Loucy (cell line): ENCODE results near the gene PROK1.

Experiments used
- H2AFZ ChIP-seq: fragments of 200-600 bp; sonication (generic); 2 replicates; pipeline ENCODE4 v1.6.0; 2016; ENCODE audit warnings: antibody characterized with exemption, mild to moderate bottlenecking, low read length, moderate library complexity
- H3F3A ChIP-seq: fragments of 200-600 bp; 2 replicates; pipeline ENCODE4 v1.6.0; 2016; ENCODE audit warnings: antibody characterized with exemption, low read depth, mild to moderate bottlenecking
- H3K27me3 ChIP-seq: fragments of 200-600 bp; sonication (generic); 2 replicates; pipeline ENCODE4 v1.6.1; 2014; ENCODE audit warnings: low read length, mild to moderate bottlenecking; ENCODE audit not compliant: insufficient read depth, poor library complexity, severe bottlenecking
- H3K36me3 ChIP-seq: fragments of 200-600 bp; sonication (generic); 2 replicates; pipeline ENCODE4 v1.6.1; 2016; ENCODE audit warnings: low read length; ENCODE audit not compliant: insufficient read depth
- H3K4me1 ChIP-seq: fragments of 200-600 bp; sonication (generic); 2 replicates; pipeline ENCODE4 v1.5.1; 2014; ENCODE audit warnings: low read length, mild to moderate bottlenecking; ENCODE audit not compliant: insufficient read depth, poor library complexity, severe bottlenecking
- H3K4me2 ChIP-seq: fragments of 200-600 bp; sonication (generic); 2 replicates; pipeline ENCODE4 v1.6.0; 2014; ENCODE audit warnings: antibody characterized with exemption, low read length, low read depth, mild to moderate bottlenecking; ENCODE audit not compliant: poor library complexity, severe bottlenecking
- H3K4me3 ChIP-seq: fragments of 200-600 bp; sonication (generic); 2 replicates; pipeline ENCODE4 v1.5.1; 2014; ENCODE audit warnings: low read length, mild to moderate bottlenecking, mixed read lengths; ENCODE audit not compliant: poor library complexity, severe bottlenecking
- H3K79me2 ChIP-seq: fragments of 200-600 bp; sonication (generic); 2 replicates; pipeline ENCODE4 v1.6.1; 2014; ENCODE audit warnings: low read length; ENCODE audit not compliant: insufficient read depth
- H3K9ac ChIP-seq: fragments of 200-600 bp; sonication (generic); 2 replicates; pipeline ENCODE4 v1.6.0; 2014; ENCODE audit warnings: mild to moderate bottlenecking, low read depth, low read length, moderate library complexity; ENCODE audit not compliant: poor library complexity, severe bottlenecking
- H3K9me2 ChIP-seq: fragments of 200-600 bp; sonication (generic); replicated peaks from 2 replicates; pipeline ENCODE4 v1.6.1; 2016; ENCODE audit warnings: low read depth, low read length, mixed read lengths
- H3K9me3 ChIP-seq: fragments of 200-600 bp; sonication (generic); 2 replicates; pipeline ENCODE4 v1.6.1; 2014; ENCODE audit warnings: mild to moderate bottlenecking, antibody characterized with exemption, low read length, low read depth; ENCODE audit not compliant: insufficient read depth
- H4K20me1 ChIP-seq: fragments of 200-600 bp; sonication (generic); 2 replicates; pipeline ENCODE4 v1.6.0; 2014; ENCODE audit warnings: antibody characterized with exemption, low read length, mild to moderate bottlenecking; ENCODE audit not compliant: insufficient read depth, poor library complexity, severe bottlenecking
- EZH2phosphoT487 ChIP-seq: fragments of 200-600 bp; IDR thresholded peaks from 2 replicates; pipeline ENCODE4 v1.6.1; 2018; ENCODE audit warnings: antibody characterized with exemption, mild to moderate bottlenecking, moderate library complexity, borderline replicate concordance
- TF ChIP-seq, protein P1 (sequence below): fragments of 200-600 bp; sonication (generic); conservative IDR thresholded peaks from 2 replicates; pipeline ENCODE4 v1.5.1; 2014; ENCODE audit warnings: mild to moderate bottlenecking, antibody characterized with exemption, low read length

PROK1 gene

DNA sequence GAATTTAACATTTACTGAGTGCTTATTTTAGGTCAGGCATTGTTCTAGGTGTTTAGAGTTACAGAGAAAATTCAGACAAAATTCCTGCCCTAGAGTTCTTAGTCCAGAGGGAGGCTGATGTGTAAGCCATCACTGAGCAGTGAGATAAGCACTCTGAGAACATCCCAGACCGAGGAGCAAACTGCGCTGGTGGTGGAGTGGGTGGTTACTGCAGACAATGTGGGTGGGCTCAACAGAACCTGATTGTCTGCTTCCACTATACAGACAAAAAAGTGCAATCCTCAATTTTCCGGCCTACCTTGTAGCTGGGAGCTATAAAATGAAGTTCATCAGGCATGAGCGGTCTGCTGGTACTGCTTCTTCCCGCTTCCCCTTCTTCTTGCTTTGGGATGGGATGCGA, 23.5 kb downstream of the PROK1 start:
- no peak overlapping the region for H2AFZ ChIP-seq
- TF ChIP-seq, protein P1, sequence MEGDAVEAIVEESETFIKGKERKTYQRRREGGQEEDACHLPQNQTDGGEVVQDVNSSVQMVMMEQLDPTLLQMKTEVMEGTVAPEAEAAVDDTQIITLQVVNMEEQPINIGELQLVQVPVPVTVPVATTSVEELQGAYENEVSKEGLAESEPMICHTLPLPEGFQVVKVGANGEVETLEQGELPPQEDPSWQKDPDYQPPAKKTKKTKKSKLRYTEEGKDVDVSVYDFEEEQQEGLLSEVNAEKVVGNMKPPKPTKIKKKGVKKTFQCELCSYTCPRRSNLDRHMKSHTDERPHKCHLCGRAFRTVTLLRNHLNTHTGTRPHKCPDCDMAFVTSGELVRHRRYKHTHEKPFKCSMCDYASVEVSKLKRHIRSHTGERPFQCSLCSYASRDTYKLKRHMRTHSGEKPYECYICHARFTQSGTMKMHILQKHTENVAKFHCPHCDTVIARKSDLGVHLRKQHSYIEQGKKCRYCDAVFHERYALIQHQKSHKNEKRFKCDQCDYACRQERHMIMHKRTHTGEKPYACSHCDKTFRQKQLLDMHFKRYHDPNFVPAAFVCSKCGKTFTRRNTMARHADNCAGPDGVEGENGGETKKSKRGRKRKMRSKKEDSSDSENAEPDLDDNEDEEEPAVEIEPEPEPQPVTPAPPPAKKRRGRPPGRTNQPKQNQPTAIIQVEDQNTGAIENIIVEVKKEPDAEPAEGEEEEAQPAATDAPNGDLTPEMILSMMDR = no peak
- TF ChIP-seq EZH2phosphoT487 = no peak
- no peak overlapping the region for H3K4me3 ChIP-seq
- H3K9me3 ChIP-seq = no peaks in the 10 kb centered on the region
- no peaks in the 10 kb centered on the region for H4K20me1 ChIP-seq
- H3F3A ChIP-seq = no peaks in the 10 kb centered on the region
- no peaks in the 10 kb centered on the region for H3K79me2 ChIP-seq
- no peak overlapping the region for H3K9ac ChIP-seq
- H3K9me2 ChIP-seq = no peaks in the 10 kb centered on the region
- H3K36me3 ChIP-seq = no peaks in the 10 kb centered on the region
- no peak overlapping the region for H3K4me2 ChIP-seq
- no peaks in the 10 kb centered on the region for H3K27me3 ChIP-seq
- no peaks in the 10 kb centered on the region for H3K4me1 ChIP-seq

DNA sequence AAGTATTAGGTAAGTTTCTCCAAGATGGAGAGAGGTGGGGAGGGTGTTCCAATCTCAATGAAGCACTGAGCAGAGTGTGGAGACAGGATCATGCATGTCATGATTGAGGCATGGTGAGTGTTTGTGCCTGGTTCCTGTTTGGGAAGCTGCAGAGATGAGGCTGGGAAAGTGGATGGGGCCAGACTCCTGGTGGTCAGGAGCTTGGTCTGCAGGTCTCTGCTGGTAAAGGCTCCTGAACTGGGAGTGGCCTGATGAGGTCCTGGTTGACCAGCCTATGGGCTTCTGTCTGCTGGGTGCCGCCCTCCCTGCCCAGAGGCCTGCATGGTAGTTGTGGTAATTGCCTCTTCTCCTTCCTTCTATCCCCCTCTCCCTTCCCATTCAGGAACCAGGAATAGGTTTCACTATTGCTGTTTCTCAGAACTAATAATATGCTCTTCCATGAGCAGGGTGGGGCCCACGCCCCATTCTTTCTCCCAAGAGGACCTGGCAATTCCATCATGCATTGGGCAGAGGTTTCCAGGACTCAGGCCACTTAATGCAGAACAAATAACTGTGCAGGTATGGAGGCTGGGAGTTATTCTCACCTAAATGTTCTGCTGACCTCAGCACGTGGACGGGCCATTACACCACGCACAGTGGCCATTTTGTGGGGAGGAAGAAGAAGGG, 24.5 kb downstream of the PROK1 start:
- H2AFZ ChIP-seq = no peak overlapping the region; the same call in 1 of the 2 replicates
- no peak overlapping the region for H3K4me3 ChIP-seq
- no peaks in the 10 kb centered on the region for H3K9me2 ChIP-seq
- no peaks in the 10 kb centered on the region for H3K36me3 ChIP-seq
- H3K9me3 ChIP-seq = no peaks in the 10 kb centered on the region
- H3K9ac ChIP-seq = no peak overlapping the region
- no peaks in the 10 kb centered on the region for H4K20me1 ChIP-seq
- no peaks in the 10 kb centered on the region for H3F3A ChIP-seq
- H3K27me3 ChIP-seq = no peaks in the 10 kb centered on the region
- no peaks in the 10 kb centered on the region for H3K79me2 ChIP-seq
- no peak overlapping the region for H3K4me2 ChIP-seq
- no peaks in the 10 kb centered on the region for H3K4me1 ChIP-seq
- TF ChIP-seq EZH2phosphoT487 = no peak
- TF ChIP-seq, protein P1 = no peak

DNA sequence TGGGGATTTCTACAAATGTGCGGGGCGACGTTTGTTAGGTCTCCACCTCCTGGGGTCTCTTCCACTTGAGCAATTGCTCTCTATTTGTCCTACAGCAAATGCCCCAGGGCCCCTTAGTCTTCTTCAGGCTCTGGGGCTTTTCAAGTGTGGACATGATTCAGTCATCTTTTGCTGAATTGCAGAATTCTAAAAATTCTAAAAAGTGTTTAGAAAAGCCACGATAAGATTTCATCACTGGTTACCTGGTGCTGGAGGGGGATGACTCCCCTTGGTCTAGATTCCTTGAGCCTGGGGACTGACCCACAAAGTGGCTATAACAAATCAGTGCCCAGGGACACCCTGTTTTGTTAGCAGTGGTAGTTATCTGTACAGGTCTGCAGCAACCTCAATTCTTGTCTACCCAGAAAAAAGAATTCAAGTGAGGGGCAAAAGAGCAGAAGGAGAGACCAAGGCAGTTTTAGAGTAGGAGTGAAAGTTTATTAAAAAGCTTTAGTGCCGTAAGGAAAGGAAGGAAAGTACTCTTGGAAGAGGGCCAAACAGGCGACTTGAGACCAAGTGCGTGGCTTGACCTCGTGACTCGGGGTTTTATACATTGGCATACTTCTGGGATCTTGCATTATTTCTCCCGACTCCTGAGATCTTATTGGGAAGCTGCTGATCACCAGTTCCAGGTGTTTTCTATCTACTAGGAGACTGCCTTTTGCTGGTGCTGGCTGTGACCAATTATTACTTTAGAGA, 25.2 kb downstream of the PROK1 start:
- H3K9me2 ChIP-seq = no peaks in the 10 kb centered on the region
- H3K4me1 ChIP-seq = no peaks in the 10 kb centered on the region
- no peaks in the 10 kb centered on the region for H4K20me1 ChIP-seq
- no peak overlapping the region for H2AFZ ChIP-seq
- H3K4me3 ChIP-seq = no peak overlapping the region
- no peak overlapping the region for H3K9ac ChIP-seq
- H3K36me3 ChIP-seq = no peaks in the 10 kb centered on the region
- H3K9me3 ChIP-seq = no peaks in the 10 kb centered on the region
- no peak overlapping the region for H3K4me2 ChIP-seq
- H3F3A ChIP-seq = no peaks in the 10 kb centered on the region
- H3K79me2 ChIP-seq = no peaks in the 10 kb centered on the region
- no peaks in the 10 kb centered on the region for H3K27me3 ChIP-seq
- TF ChIP-seq EZH2phosphoT487 = no peak
- TF ChIP-seq, protein P1 = no peak
